Stimulated activated CD4-positive, alpha-beta T cell treated with anti-CD3 and anti-CD28 coated beads, Interleukin-15, amount 100 ng/mL, for 24 hours (primary cell): Measurements from ENCODE around the gene OR4M2.
"Not testable (repeated sequence)": the region's sequence is repeated elsewhere in the genome, so short reads cannot be mapped to it uniquely, and the experiment has no call there.

Source experiments
- DNase-seq: peaks from one replicate; pipeline ENCODE4 v3.0.0-alpha.2; 2020

Gene OR4M2

GRCh38 chr15:22080227-22080626 is at the start of gene OR4M2:
OR4M2 (plus strand) TSS chr15:22080527; CDS start chr15:22080625, 98 bp downstream.
- DNase-seq: not testable (repeated sequence)

- DNase-seq: not testable (repeated sequence)
Observed at GRCh38 chr15:22069267-22069666, 11.1 kb upstream of the OR4M2 start.

GRCh38 chr15:22081386-22081785 is 1.1 kb downstream of the OR4M2 start:
- DNase-seq: not testable (repeated sequence)

- DNase-seq: not testable (repeated sequence)
Observed at GRCh38 chr15:22098616-22099253, 18.4 kb downstream of the OR4M2 start.

- not testable (repeated sequence) for DNase-seq
Observed at GRCh38 chr15:22099289-22099891, 19.1 kb downstream of the OR4M2 start.

GRCh38 chr15:22122033-22122432 is 41.7 kb downstream of the OR4M2 start:
- not testable (repeated sequence) for DNase-seq
